ENCODE measurements around the gene PKMYT1.
"Not testable (repeated sequence)": the region's sequence is repeated elsewhere in the genome, so short reads cannot be mapped to it uniquely, and the experiment has no call there.

The PKMYT1 gene

DNA sequence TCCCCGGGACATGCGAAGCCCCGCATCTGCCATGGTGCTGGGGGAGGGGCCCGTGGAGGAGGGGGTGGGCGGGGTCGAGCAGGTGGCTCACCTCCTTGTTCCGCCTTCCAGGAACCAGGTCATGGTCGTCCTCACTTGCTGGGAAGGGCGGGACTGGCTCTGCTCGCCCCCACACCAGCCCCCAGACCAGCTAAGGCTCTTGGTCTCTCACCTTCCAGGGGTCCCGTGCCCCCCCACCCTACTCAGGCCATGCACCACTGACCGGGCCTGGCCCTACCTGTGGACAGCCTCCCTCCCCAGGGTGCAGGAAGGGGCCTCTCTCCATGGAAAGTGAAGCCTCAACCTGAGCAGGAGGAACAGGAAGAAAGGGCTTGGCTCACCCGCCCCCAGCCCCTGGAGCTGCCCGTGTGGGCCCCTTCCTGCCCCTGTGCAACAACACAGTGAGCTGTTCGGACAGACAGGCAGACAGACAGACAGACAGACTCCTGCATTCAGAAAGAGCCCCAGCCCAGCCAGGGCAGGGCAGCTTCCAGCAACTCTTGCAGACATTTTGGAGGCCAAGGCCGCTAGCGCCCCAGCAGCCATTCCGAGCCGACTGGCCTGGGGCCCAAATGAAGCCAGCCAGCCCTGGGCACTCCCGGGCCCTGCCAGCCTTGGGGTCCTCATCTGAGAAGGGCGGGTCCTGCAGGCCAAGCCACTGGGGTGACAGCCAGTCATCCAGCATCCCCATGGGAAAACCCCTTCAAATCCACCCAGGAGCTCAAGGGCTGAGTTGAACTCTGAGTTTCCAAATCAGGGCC is 24.3 kb downstream of the PKMYT1 start:
- DNase-seq = no peak

DNA sequence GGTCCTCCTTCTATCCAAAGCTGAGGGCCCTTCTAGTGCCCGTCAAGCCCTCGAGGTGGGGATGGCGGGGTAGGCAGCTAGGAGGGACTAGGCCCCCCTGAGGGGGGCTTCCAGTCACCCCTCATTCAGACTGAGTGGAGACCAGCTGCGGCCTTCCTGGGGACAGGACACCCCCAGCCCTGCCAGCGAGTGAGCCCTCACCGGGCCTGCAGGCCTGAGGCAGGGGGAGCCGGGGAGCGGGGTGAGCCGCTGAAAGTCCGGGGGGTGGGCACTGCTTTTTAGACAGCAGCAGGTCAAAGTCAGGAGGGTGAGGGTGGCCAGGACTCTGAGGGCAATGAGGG is 24.8 kb downstream of the PKMYT1 start:
- no peak for DNase-seq

DNA sequence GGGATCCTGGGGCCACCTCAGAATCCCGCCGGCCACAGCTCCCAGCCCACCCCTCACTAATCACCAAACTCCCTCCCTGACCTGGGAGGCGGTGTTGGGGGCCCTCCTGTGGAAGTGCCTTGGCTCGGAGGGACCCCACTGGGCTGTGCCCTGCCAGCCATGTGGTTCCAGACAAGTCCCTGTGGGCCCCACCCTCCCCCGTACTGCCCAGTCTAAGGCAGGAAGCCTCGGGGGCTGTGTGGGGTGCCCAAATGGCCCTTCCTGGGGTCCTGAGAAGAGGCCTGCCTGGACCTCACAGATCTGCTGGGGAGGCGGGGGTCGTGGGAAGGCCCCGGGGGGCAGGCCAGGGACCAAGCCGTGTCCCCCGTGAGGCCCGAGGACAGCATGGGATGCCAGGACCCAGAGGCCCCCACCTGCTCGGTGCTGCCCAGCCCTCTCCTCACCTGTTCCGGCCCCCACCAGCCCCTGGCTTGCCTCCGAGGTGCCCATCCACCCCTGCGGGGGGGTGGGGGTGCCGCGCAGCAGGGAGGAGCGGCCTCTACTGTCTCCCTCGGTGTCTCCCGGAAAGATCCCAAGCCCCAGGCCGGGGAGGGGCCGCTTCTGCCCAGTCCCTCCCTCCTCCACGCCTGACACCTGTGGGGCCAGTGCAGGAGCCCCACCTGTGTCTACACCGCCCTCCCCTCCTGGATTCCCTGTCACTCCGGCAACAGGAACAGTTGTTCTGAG is 25.4 kb downstream of the PKMYT1 start:
- DNase-seq = no peak

DNA sequence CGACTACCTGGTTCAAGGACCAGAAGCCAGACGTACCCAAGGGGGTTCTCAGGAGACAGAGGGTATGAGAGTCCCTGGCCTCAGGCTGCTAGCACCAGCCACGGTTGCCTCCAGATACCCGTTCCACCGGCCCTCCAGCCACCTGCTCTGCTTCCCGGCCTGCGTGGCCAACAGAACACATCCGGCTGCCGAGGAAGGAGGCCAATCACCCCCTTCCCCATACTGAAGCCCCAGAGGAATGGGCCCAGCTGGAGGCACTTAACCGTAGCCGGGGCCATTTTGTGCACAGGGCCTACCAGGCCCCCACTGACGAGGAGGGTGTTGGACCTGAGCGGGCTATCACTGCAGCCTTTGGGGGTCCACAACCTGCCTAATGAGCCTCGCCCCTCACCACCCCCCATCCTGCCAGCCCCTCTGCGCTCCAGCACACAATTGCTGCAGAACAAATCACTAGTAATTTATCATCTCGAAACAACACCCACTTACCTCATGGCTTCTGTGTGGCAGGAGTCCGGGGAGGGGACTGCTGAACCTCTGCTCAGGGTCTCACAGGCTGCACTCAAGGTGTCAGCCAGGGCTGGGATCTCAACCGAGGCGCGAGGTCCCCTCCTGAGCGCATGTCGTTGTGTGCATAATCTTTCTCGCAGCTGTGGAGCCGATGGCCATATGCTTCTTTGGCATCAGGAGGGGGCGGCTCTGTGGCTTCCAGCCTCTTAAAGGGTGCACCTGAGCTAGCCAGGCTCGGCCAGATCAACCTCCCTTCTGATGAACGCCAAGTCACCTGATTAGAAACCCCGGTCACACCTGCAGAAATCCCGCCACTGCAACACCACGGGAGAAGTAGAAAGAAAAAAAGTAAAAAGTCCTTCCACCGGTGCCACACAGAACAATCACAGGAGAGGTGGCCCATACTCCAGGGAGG is 26.3 kb downstream of the PKMYT1 start:
- no peak for DNase-seq

DNA sequence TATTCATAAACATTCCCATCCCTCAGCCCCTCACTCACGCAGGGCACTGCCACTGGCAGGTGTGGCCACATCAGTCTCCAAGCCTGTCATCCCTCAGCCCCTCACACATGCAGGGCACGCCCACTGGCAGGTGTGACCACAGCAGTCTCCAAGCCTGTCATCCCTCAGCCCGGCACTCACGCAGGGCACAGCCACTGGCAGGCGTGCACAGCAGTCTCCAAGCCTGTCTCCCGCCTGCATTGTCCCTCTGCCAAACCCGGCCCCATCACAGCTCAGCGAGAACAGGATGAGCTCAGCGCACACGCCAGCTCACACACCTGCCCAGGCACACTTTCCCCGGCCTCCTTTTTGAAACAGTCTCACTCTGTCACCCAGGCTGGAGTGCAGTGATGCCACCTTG is 27.6 kb downstream of the PKMYT1 start:
- no peak for DNase-seq

DNA sequence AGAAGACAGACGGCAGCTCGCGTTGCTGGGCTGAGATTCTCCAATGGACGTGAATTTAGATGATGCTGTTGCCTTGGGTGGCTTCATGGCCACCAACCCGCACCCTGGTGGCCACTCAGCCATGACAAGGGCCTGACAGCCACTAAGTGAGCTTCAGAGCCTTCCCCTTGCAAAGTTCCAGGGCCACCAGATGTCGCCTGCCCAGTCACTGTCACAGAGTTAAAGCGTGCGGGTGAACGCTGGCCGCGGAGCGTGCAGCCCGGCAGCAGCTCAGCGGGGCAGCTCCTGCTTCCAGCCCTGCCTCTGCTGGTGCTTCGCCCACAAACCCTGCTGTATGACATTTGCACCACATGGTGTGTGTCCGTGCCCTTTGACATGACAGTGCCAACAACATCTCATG is 29.5 kb downstream of the PKMYT1 start:
- DNase-seq = no peak

DNA sequence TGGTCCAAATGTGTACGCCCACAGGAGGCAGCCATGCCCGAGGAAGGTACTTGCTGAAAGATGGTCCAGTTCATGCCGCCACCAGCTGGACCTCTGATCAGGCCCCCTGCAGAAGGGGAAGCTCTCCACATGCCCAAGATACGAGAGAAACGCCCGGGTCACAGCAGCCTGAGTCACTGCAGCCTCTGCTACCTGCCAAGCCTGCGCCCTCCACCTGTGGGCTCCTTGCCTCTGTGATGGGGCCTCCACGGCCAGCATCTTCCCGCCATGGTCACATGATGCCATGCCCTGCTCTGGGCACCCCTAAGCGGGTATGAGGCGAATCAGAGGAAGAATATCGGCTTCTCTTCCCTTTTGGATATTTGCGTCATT is 29.9 kb downstream of the PKMYT1 start:
- no peak for DNase-seq

DNA sequence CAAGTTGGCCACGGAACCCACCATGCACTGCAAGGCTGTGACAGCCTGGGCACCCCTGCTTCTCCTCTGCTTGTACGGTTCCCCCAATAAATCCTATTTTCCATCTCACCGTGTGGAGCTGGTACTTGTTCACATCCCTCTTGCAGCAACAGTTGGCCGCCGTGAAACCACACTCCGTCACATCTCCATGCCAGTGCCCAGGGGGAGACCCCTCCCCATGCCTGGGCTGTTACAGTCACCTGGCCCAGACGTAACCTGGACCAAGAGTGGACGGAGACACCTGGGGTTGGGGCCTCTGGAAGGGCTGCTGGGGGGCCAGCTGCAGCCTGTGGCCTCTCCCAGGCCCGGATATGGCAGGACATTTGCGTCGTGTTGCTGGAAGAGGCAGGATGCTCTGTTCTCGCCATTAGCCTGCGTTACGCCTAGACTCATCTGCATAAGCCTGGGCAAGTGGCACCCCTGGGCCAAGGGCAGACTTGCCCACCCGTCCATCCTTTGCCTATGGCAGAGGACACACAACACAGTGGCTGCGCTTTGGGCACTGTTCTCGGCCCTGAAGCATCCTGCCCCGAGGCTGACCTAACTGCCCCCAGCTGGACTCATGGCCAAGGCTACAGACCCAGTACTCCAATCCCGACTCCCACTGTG is 30.4 kb downstream of the PKMYT1 start:
- DNase-seq = no peak

DNA sequence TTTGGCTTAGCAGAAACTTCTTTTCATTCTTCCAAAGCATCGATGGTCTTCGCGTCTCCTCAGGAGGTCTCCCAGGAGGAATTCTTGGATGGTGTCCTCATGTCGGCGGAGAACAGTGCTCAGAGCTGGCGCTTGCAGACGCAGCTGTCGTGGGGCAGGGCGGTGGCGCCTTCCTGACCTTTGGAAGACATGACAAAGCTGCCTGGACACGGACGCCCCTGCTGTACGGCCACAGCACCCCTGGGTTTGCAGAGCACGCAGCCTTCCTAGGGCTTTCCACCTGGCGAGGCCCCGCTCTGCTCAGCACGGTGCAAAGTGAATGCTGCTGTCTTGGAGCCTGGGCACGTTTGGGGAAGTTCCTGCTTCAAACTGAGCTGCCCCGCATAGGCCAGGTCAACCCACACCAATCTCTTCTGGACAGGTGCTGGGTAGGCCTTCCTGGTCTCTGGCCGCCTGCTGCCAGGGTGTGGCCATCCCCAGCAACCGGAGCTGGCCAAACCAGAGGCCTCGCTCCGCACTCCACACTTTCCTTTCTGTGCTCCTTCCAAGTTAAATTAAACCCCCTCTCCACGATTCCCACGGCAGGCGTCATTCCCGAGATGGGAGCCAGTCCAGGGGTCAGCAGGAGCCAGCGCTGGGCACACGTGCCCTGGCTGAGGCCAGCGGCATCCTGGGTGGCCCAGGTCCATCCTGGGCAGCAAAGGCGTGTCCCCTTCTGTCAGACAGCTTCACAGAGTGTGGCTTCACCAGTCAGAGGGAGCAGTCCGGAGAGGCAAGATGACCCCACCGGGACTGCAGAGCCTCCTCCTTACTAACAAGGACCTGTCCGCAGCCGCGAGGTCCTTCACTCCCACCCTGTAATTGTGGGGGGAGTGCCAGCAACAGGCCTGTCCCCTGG is 31.2 kb downstream of the PKMYT1 start:
- DNase-seq = no peak

DNA sequence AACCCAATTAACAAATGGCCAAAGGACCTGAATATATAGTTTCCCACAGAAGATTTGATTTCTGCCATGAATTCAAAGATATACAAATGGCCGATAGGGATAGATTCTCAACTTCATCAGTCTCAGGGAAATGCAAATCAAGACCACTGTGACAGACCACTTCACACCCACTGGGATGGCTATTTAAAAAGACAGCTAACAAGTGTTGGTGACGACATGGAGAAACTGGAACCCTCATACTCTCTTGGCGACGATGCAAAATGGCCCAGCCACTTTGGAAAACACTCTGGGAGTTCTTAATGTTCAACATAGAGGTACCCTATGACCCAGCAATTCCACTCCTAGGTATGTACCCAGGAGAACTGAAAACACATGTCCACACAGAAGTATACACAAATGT is 33.6 kb downstream of the PKMYT1 start:
- DNase-seq = no peak

DNA sequence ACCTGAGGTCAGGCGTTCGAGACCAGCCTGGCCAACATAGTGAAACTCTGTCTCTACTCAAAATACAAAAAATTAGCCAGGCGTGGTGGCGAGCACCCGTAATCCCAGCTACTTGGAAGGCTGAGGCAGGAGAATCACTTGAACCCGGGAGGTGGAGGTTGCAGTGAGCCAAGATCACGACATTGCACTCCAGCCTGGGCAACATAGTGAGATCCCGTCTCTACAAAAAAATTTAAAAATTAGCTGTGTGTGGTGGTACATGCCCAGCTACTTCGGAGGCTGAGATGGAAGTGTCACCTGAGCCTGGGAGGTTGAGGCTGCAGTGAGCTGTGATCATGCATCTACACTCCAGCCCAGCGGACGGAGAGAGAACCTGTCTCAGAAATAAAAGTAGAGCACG is 36.5 kb downstream of the PKMYT1 start:
- not testable (repeated sequence) for DNase-seq

DNA sequence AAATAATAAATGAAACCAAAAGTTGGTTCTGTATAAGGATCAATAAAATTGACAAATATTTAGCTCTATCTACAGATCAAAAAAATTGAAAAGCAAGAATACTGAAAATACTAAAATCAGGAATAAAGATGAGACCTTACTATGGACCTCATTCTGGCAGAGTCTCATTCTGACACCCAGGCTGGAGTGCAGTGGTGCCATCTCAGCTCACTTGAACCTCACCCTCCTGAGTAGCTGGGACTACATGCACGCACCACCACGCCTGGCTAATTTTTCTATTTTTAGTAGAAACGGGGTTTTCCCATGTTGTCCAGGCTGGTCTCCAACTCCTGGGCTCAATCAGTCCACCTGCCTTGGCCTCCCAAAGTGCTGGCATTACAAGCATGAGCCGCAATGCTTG is 38.2 kb downstream of the PKMYT1 start:
- no peak for DNase-seq

DNA sequence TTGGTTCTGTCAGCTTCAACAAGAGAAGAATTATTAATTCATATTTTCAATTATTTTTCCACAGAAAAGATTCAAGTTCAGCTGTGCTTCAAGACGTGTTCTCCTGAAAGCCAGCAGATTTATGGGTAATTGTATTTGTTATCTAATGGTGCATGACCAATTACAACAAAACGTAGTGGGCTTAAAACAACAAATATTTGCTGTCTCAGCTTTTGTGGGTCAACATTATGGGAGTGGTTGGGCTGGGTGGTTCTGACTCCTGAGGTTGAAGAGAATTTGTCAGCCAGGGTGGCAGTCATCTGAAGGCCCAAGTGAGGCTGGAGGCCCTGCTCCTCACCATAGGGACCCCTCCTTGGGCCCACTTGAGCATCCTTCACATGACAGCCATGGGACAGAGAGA is 40.3 kb downstream of the PKMYT1 start:
- no peak for DNase-seq

DNA sequence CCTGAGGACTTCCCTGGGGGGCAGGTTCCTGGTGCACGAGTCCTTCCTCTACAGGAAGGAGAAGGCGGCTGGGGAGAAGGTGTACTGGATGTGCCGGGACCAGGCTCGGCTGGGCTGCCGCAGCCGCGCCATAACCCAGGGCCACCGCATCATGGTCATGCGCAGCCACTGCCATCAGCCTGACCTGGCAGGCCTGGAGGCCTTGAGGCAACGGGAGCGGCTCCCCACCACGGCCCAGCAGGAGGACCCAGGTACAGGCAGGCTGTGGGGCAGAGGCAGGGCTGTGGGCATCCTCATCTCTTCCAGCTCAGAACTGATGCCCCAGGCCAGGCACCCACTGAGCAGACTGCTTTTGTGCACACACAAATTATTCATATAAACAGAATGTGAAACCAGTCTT is 42.0 kb downstream of the PKMYT1 start:
- DNase-seq = no peak

DNA sequence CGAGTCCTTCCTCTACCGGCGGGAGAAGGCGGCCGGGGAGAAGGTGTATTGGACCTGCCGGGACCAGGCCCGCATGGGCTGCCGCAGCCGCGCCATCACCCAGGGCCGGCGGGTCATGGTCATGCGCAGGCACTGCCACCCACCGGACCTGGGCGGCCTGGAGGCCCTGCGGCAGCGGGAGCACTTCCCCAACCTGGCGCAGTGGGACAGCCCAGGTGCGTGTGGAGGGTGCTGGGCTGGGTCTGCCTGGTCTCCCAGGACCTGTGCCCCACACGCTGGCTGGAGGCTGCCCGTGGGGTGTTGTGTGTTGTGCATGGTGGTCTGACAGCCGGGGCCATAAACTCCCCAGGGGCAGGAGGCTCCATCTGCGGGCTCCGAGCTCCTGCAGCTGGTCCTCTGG is 43.1 kb downstream of the PKMYT1 start:
- no peak for DNase-seq

DNA sequence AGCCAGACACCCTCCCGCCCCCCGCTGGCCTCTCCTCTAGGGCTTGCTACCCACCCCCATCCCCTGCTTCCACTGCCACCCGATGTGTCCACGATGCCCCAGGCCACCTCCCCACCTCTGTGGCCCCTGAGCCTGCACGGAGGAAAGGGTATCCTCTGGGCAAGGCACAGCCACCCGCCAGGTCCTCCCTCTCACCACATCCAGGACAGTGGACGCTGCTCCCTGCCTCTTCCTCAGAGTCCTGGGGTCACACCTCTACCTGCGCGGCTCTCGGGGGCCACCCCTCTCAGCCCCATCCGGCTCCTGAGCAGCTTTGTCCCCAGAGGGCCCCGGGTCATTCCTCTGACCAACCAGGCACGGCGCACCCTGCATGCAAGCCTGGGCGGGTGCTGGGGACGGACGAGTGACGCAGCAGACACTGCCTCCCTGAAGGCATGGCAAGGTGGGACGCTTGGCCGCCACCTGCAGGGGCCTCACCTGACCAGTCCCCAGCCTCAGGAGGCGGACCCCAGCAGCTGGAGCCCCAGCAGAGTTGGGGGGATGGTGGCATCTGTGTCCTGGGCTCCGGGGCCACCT is 43.7 kb downstream of the PKMYT1 start:
- DNase-seq = no peak

DNA sequence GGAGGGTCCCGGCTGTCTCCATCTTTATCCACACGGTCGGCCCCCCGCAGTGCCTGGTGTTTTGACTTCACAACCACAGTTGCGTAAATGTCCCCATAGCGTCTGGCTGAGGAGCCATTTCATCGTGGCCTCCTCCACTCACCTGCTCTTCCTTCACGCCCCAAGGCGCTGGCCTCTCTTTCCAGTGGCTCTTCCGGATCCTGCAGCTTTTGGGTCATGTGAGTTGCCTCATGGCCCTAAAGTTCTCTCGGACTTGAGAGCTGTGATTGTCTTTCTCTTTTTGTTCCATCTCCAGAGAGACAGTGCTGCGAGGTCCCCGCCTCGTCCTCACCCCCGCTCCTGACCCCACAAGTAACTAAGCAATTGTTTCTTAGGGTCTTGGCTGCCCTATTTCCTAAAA is 45.8 kb downstream of the PKMYT1 start:
- DNase-seq = no peak

DNA sequence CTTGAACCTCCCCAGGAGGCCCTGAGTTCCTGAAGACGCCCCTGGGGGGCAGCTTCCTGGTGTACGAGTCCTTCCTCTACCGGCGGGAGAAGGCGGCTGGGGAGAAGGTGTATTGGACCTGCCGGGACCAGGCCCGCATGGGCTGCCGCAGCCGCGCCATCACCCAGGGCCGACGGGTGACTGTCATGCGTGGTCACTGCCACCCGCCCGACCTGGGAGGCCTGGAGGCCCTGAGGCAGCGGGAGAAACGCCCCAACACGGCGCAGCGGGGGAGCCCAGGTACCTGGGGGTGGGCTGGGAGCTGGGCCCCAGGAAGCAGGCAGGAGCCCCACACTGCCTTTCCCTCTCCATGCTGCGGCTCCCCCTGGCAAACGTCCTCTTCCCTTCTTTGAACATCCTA is 46.5 kb downstream of the PKMYT1 start:
- no peak for DNase-seq

DNA sequence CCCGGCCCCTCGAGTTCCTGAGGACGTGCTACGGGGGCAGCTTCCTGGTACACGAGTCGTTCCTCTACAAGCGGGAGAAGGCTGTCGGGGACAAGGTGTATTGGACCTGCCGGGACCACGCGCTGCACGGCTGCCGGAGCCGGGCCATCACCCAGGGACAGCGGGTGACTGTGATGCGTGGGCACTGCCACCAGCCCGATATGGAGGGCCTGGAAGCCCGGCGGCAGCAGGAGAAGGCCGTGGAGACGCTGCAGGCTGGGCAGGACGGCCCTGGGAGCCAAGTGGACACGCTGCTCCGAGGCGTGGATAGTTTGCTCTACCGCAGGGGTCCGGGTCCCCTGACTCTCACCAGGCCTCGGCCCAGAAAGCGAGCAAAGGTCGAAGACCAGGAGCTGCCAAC is 47.1 kb downstream of the PKMYT1 start:
- no peak for DNase-seq

DNA sequence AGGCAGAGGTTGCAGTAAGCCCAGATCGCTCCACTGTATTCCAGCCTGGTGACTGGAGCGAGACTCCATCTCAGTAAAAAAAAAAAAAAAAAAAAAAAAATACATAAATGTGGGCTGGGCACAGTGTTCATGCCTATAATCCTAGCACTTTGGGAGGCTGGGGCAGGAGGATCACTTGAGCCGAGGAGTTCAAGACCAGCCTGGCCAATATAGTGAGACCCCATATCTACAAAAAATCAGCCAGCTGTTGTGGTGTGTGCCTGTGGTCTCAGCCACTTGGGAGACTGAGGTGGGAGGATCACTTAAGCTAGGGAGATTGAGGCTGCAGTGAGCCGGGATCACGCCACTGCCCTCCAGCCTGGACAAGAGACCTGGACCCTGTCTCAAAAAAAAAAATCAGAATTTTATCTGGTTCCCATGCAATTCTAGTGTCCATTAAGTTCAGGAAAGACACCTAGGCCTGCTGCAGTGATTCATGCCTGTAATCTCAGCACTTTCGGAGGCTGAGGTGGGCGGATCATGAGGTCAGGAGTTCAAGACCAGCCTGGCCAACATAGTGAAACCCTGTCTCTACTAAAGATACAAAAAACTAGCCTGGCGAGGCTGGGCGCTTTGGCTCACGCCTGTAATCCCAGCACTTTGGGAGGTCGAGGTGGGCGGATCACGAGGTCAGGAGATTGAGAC is 48.9 kb downstream of the PKMYT1 start:
- not testable (repeated sequence) for DNase-seq

DNA sequence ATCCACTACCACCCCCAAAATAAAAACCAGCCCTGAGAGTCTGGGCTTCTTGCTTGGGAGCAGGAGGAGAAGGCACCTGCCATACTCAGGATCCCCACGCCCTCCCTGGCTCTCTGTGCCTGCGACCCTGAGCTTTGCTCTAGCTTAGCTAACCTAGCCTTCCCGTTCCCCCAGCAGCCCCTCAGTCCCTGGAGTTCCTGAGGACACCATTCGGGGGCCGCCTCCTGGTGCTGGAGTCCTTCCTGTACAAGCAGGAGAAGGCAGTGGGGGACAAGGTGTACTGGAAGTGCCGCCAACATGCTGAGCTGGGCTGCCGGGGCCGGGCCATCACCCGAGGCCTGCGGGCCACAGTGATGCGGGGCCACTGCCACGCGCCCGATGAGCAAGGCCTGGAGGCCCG is 50.0 kb downstream of the PKMYT1 start:
- DNase-seq = no peak

Data from stimulated activated CD4-positive, alpha-beta T cell treated with anti-CD3 and anti-CD28 coated beads, Interleukin-12 subunit alpha, Interleukin-12 subunit beta, amount 100 ng/mL, for 4 hours (primary cell).